Erythroblast (primary cell): ENCODE results near the gene PLD3.

Experiments
- GATA1 ChIP-seq: IDR thresholded peaks from 2 replicates; pipeline ENCODE4 v1.6.1; 2011; ENCODE audit warnings: low read depth, mild to moderate bottlenecking, control low read depth, low read length, moderate library complexity
- POLR2A ChIP-seq: IDR thresholded peaks from 2 replicates; pipeline ENCODE4 v1.6.1; 2011; ENCODE audit warnings: mild to moderate bottlenecking, low read length

DNA sequence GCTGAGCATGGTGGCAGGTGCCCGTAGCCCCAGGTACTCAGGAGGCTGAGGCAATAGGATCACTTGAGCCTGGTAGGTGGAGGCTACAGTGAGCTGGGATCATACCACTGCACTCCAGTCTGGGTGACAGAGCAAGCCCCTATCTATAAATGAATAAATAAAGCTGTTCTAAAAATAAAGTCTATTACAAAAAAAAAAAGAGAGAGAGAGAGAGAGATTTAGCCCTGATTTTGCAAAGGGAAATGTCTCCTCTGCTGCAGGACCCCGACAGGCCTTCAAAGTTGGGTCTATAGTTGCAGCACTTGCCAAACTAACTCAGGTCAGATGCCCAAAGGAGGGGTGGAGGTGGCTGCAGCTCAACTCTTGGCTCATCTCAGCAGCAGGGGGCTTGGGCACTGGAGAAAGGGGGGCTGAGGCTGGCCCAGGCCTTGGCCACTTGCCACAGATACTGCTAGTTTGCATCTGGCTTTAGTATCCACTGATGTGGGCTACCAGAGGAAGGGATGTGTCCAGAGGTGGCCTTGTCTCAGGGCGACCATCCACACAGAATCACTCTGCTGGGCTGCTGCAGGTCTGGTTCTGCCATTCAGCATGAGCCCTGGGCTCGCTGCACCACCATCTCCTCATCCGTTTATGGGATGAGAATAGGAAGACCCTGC is 32.6 kb upstream of the PLD3 start:
- TF ChIP-seq POLR2A (no peak), GATA1 (no peak)
